Left hindlimb (tissue), 1 donor: ENCODE results near the gene TRMT61A.

Experiments
- DNase-seq: peaks from one replicate; pipeline ENCODE4 v3.0.0-alpha.2; 2018

Gene TRMT61A

GRCh38 chr14:103528587-103529382, at the start of gene TRMT61A:
Gene TRMT61A (plus strand): TSS chr14:103529196. CDS start chr14:103529979, 783 bp downstream.
- DNase-seq, result peak; percentile 93

GRCh38 chr14:103480595-103480994, 48.4 kb upstream of the TRMT61A start:
- no peak for DNase-seq

- no peak for DNase-seq
These were observed 45.4 kb upstream of the TRMT61A start for GRCh38 chr14:103483600-103483999.

GRCh38 chr14:103485504-103485903, 43.5 kb upstream of the TRMT61A start:
- no peak for DNase-seq

GRCh38 chr14:103488071-103488470, 40.9 kb upstream of the TRMT61A start:
- DNase-seq, result no peak

GRCh38 chr14:103488960-103489359, 40.0 kb upstream of the TRMT61A start:
- DNase-seq, result no peak

GRCh38 chr14:103489621-103490020, 39.4 kb upstream of the TRMT61A start:
- no peak for DNase-seq

- DNase-seq, result no peak
These were observed 37.3 kb upstream of the TRMT61A start for GRCh38 chr14:103491691-103492090.

- no peak for DNase-seq
These were observed 36.7 kb upstream of the TRMT61A start for GRCh38 chr14:103492156-103492925.

GRCh38 chr14:103495854-103496253, 33.1 kb upstream of the TRMT61A start:
- DNase-seq, result no peak

GRCh38 chr14:103496776-103497175, 32.2 kb upstream of the TRMT61A start:
- no peak for DNase-seq

- DNase-seq, result no peak
These were observed 29.3 kb upstream of the TRMT61A start for GRCh38 chr14:103499709-103500108.

- peak; percentile 87 for DNase-seq
These were observed 28.6 kb upstream of the TRMT61A start for GRCh38 chr14:103500148-103500990.

- no peak for DNase-seq
These were observed 27.7 kb upstream of the TRMT61A start for GRCh38 chr14:103501041-103501870.

GRCh38 chr14:103501921-103502669, 26.9 kb upstream of the TRMT61A start:
- DNase-seq, result no peak

GRCh38 chr14:103502877-103503276, 26.1 kb upstream of the TRMT61A start:
- DNase-seq, result no peak

- DNase-seq, result no peak
These were observed 25.7 kb upstream of the TRMT61A start for GRCh38 chr14:103503296-103503695.

GRCh38 chr14:103504991-103505565, 23.9 kb upstream of the TRMT61A start:
- no peak for DNase-seq

GRCh38 chr14:103507751-103508150, 21.2 kb upstream of the TRMT61A start:
- DNase-seq, result no peak

GRCh38 chr14:103508521-103509329, 20.3 kb upstream of the TRMT61A start:
- DNase-seq, result no peak
